Left kidney (tissue), 2 donors: ENCODE results near the gene SLC34A3. TPM values are rescaled to one million over a fixed set of nuclear protein-coding genes. Genes with fewer than 3 reads are reported as not detected.

Experiments used
- DNase-seq: peaks from one replicate; pipeline ENCODE4 v3.0.0-alpha.2; 2013
- polyA plus RNA-seq: library from polyadenylated mRNA; unstranded; fragments of 120-200 nt; gene quantifications from one replicate; pipeline ENCODE4 v1.2.1, GENCODE V29; 2013; ENCODE audit not compliant: insufficient read length

Gene SLC34A3
- polyA plus RNA-seq, 1 donor = 7.4 TPM

DNA sequence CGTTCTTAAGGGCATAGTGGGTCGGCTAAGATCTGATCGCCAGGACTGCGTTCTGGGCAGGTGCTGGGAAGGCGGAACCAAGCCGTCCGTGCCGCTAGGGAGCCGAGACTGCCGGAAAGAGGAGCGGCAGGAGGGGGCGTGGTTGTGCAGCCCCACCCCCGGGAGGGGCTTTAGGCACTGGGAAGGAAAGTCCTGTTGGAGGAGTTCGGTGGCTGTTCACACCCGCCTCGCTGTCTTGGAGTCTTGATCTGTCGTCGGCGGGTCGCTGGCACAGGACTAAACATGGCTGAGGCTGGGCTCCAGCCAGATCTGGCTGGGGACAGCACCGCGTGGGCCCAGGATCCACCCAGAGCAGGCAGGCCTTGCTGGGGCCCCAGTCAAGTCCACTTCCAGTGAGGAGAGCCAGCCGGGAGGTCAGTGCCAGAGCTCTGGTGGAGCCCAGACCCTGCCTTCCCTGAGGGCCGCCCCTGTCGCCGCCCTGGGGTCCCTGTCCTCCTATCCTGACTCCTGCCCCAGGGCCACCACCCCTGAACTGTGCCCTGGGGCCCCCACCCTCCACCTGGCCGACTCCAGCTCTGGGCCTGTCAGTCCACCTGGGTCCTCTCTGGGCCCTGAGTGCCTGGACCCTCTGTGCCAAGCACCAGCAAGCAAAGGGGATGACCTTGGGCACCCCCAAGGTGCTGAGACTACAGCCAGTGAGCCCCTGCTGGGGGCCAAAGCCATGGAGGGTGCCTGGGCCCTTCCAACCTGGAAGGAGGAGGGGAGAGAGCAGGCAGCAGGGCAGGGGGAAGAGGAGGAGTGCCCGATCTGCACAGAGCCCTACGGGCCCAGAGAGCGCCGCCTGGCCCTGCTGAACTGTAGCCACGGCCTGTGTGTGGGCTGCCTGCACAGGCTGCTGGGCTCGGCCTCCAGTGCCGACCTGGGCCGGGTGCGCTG lies 13.2 kb upstream of the SLC34A3 start:
- DNase-seq = no peak

DNA sequence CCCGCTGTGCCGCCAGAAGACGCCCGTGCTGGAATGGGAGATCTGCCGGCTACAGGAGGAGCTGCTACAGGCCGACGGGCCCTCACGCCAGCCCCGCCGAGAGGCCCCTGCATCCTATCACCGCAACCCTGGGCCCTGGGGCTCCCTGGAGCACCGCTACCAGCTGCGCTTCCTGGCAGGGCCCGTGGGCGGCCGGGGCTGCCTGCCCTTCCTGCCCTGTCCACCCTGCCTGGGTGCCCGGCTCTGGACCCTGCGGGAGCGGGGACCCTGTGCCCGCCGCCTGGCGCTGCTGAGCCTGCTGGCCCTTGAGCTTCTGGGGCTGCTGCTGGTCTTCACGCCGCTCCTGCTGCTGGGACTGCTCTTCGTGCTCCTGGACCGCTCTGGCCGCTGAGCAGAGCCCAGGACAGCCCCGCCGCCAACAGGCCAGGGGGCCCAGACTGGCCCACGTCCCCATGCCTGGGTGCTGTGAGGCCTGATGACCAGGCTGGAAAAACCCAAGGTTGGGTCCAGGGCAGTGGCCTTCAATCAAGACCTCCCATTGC lies 12.4 kb upstream of the SLC34A3 start:
- no peak for DNase-seq

DNA sequence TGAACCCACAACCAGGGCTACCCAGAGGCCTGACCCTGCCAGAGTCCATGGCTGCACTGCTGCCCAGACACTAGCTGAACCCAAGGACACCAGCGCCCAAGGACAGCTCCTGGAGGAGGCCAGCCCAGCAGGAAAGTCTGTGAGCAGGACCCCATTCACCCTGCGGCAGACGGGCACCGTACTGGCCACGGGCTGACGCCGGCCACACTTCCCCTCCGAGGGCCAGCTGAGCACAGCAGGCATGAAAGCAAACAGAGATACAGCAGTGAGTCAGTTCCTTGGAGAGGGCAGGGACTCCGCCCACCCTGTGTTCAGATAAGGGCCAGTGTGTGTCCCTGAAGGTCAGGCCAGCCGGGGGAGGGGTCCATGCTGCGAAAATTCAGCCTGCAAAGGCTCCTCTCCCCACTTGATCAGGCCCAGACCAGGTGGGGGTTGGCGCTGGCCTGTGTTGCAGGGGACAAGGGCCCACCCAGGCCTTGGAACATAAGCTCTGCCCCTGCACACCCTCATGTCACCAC lies 11.9 kb upstream of the SLC34A3 start:
- DNase-seq = no peak

DNA sequence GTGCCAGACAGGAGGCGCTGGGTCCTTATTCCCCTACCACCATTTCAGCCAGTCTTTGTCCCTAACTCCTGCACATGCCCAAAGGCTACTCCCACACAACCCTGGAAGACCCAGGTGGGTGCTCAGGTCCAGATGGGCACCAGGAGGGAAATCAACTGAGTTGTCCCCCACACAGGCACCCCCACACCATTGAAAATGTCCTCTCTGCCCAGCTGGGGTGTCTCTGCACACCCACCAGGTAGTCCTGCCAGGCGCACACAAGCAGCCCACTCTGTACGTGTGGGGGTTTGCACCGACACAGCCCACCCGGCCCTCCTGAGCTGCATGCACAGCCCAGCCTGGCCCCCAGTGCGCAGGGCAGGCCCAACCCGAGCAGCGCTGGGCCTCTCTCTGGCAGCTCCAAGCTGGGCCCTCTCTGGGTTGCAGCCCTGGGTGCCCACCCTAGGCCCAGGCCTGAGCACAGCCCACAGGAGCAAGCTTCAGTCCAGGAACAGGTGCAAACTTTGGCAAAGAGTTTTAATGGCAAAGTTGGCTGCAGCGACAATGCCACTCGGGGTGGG lies 10.9 kb upstream of the SLC34A3 start:
- DNase-seq = no peak

DNA sequence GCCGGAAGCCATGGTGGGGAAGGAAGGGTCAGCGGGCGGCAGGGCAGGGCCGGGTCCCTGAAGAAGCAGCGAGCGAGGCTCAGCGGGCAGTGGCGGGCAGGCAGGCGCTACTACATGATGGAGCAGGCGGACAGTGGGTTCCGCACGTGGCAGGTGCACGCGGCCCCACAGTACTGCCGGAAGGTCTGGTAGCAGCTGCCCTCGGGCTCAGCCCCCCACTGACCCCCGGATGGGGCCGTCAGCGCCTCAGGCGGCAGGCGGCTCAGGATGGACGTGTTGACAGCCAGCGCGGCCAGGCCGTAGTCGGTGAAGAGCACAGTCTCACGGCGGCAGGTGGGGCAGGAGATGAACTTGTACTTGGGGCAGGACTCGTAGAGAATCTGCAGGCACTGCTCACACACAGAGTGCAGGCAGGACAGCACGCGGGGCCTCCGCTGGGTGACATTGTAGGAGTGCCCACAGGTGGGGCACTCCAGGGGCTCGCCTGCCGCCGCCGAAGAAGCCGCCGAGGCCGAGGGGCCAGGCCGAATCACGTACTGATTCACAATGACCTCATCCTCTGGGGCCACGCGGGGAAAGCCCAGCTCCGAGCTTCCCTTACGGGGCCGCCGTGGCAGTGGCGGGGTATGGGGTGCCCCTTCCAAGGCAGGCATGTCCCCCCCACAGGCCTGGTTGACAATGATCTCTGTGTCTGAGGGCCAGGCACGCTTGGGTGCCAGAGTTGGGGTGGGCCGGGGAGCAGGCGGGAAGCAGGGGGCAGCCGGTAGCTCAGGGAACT lies 10.2 kb upstream of the SLC34A3 start:
- DNase-seq = no peak

DNA sequence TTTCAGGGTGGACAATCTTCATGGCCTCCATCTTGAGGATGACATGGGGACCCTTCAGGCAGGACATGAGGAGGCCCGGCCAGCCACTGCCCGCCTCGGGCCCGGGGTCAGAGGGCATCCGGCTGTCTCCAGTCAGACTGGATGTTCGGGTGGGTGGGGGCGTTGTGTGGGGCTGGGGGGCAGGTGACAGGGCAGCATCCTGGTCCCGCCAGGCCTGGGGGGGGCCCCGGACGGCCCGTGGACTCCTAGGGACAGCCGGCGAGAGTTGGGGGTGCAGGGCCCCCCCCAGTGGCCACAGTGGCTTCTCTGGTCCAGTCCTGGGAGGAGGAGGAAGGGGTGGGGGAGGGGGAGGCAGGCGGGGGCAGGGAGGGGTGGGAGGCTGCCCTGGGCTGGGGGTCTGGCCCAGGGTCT lies 9.6 kb upstream of the SLC34A3 start:
- no peak for DNase-seq

DNA sequence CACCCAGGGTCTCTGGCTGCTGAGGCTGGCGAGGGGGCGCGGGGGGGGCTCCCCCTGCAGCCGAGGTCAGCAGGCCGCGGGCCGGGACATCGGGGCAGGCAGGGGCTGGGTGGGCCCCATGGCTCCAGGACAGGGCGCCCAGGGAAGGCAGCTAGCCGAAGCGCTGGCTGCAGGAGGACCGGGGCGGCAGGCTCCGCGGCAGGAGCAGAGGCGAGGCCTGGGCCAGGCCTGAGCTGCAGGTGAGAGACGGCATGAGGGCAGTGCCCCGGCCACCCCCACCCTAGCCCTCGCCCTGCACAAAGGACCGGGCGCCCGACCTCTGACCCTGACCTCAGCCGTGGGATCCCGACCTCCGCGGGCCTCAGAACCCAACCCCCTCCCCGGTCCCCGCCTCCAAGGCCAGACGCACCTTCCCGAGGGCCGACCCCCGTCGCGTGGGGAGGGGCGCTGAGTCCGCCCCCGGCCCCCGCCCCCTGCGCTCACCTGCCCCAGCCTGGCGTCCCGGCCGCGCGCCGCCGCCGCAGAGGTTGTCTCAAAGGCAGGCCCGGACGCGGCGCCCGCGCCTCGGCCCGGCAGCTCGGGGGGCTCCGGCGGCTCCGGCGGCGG lies 9.1 kb upstream of the SLC34A3 start:
- no peak for DNase-seq

DNA sequence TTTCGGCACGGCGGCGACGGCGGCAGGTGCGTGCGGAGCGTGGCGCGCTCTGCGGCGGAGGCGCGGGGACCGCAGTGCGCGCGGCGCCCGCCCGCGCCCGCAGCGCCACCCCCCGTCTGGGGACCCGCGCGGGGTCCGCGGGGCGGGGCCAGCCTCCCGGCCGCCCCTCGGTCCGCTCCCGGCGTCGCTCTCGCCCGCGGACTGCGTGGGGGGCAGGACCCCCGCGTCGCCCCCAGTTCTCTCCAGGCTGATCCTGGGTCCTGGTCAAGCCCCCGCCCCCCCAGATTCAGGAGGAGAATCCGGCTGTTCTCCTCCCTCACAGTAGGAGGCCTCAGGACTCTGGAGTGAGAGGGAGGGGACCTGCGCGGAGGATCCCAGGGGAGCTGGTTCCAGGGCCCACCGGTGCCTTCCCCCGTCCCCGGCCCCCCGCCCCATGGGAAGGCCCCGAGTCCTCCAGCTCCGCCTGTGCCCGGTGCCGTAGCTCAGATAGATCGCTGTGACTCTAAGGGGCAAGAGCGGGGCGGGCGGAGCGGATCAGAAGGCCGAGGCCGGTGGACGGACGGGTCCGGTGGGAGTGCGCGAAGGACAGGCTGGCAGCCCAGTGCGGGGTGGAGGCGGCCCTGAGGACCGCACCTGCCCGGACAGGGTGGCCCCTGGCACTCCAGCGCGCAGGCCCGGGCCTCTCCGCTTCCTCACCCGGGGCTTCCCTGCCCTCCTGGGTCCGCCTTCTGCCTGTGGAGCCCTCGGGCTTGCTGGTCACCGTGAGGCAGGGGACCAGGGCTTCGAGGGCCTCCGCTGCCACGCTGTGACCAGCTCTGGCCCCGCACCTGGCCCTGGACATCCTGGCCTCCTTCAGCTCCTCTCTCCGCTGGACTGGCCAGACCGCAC lies 8.3 kb upstream of the SLC34A3 start, which contains the start of gene RNF208:
RNF208 (minus strand) TSS at position 51 of the 888 bp plus-strand sequence. CDS start 1,028 bp downstream, outside the sequence.
- no peak for DNase-seq

DNA sequence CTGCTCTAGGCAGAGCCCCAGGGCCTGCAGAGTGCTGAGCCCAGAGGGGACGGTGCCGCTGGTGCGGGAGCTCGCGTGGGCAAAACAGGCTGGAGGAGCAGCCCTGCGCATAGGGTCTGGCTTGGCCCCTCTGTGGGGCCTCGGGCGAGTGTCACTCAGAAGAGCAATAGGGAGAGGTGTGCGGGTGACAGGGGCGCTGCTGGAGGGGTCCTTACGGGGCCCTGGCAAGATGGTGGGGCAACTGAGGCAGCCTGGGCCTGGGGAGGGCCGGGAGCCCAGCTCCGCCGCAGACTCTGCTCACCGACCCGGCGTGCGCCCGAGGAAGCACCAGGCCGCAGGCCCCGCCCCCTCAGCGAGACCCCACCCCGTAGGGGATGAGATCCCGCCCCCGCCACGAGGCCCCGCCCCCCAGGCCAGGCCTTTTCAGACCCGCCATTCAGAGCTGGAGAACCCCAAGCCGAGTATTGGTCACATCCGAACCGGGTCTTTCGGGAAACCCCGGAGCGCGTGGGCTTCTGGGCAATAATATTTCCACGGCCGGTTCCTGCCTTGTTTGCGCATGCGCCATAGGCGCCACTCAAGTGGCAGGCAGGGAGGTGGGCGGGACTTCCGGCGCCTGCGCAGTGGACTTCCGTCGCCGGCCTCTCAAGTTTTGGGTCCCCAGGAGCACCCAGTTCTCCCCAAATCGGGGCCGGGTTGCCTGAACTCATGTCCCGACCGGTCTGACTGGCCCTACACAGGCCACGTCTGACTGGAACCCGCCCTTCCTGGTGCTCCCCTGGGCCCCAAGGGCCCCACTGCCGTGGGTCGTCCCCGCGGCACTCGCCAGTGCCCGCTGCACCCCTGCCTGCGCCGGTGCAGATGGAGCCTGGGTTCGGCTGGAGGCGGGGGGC lies 7.4 kb upstream of the SLC34A3 start:
- peak; percentile 96 for DNase-seq

DNA sequence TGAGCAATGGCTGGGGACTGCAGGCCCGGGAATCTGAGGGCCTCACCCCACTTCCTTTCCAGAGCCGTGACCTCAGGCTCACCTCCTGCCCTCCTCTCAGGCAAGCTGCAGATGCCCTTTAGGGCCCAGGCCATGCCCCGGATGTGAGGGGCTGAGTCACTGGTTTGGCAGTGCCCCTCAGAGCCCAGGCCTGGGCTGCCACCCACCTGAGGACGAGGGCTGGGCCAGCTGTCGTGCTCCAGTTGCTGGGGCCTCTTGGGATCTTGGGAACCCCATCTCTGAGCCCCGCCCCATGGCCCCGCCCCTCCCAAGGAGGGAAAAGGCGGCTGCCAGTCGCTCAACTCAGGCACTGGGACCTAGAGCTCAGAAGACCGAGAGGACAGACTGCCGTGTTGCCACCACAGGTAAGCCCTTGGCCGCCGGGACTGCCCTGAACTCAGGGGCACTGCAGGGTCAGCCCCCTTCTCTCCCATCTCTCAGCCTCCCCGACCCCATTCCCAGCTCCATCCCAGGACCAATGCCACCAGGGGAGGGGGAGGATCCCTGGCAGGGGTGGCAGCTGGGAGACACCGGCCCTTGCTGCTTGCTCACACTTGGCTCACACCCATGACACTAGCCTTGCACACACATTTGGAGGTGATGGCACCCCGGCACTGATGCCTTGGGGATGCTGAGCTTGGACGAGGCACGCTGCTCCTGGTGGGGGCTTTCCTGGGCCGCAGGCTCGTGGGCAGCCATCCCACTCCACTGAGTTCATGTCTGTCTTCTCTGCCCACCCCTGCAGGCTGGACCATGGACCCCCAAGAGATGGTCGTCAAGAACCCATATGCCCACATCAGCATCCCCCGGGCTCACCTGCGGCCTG lies 5.6 kb upstream of the SLC34A3 start, which contains the start of gene CYSRT1:
CYSRT1 (plus strand) TSS at position 345 of the 865 bp plus-strand sequence; CDS start at position 793, 448 bp downstream.
- DNase-seq = no peak

DNA sequence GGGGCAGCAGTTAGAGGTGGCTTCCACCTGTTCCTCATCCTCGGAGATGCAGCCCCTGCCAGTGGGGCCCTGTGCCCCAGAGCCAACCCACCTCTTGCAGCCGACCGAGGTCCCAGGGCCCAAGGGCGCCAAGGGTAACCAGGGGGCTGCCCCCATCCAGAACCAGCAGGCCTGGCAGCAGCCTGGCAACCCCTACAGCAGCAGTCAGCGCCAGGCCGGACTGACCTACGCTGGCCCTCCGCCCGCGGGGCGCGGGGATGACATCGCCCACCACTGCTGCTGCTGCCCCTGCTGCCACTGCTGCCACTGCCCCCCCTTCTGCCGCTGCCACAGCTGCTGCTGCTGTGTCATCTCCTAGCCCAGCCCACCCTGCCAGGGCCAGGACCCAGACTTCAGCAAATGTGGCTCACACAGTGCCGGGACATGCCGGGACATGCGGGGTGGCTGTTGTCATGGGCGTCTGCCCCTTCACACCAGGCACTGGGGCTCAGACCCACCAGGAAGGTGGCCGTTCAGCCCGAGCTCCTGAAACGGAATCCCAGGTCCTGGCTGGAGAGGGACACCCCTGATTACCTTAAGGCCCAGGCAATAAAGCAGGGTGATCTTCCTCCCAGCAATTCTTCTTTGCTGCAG lies 4.9 kb upstream of the SLC34A3 start:
- DNase-seq = no peak

DNA sequence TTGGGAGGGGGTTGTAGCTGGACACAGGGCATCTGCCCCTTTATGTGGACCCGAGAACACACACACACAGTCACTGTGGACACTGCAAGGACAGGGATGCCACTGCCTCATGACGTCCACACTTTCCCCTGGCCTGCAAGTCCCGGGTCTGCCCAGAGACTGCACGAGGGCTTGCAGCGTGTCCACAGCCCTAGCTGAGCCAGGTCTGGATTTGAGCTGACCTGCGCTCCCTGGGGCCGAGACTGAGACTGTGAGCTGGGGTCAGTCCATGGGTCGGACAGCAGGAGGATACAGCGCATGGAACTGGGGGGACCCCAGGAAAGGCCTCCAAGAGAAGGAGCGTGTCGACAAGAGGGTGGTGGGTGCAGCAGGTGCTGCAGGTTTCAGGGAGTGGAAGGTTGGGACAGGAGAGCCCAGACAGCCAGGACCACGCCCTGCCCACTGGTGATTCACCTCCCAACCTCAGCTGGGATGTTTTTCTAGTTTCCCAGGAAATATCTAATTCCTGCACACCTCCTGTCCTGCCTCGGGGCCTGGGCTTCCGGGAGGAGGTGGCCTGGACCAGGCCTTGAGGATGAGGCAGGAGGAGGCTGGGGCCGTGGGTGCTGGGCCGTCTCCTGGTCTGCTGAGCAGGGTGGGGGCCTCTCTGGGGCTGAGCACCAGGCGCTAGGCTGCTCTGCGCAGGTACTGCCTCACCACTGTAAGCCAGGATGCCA lies 4.2 kb upstream of the SLC34A3 start:
- no peak for DNase-seq

DNA sequence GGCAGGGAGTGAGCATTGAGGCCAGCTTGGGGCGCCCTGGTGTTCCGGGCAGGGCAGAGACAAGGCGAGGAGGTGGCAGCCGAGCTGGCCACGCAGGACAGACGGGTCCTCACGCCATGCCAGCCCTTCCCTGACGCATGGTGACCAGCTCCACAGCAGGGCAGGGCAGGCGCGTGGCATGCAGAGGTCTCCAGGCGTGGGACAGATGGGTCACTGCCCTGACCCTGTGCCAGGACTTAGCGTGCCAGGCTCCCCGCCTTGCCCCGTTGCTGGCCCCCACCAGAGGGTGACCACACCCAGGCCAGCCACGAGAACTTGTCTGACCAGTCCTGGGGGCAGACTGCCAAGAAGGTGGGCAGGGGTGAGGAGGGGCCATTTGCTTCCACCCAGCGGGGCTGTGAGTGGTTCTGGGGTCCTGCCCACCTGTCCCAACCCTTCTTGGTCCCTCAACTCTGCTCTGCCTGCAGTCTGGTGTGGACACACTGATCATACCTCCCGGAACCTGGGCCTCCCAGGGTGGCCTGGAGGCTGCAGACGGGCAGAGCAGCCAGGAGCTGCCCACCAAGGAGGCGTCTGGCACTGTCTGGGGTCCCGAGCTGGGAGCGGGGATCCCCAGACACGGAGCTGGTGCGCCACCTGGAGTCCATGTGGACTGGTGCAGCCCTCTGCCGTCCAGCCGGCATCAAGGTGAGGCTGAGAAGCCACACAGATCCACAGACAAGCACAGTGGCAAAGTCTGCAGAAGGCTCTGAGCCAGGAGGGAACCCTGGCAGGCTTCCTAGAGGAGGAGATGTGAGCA lies 3.4 kb upstream of the SLC34A3 start, which contains the start of gene RNF224:
RNF224 (plus strand) TSS at position 449 of the 799 bp plus-strand sequence. CDS start 834 bp downstream, outside the sequence.
- peak; percentile 68 for DNase-seq

DNA sequence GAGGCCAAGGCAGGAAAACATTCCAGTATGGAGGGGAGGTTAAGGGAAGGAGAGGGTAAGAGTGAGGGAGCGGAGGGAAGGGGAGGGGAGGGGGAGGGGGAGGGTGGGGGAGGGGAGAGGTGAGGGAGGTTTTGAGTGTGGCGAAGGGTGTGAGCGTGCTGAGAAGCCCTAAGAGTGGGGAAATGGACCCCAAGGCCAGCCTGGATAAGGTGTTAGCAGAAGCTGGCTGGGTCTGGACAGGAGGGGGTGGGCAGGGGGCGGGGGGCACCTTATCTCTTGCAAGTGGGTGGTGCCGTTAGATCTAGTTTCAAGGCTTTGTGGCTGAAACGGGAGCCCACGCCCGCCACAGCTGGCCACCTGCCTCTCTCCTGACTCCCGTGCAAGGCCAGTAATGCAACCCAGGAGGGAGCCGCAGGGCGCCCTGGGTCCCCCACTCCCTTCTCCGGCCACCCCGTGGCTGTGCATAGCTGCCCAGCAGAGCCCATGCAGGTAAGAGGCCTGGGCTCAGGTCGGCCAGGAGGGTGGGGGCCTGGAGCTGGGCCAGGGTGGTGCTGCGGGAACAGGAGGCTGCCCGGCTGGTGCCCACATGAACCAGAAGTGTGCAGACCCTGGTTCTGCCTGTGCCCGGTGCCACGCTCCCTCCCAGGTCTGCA lies 2.7 kb upstream of the SLC34A3 start:
- DNase-seq = no peak

DNA sequence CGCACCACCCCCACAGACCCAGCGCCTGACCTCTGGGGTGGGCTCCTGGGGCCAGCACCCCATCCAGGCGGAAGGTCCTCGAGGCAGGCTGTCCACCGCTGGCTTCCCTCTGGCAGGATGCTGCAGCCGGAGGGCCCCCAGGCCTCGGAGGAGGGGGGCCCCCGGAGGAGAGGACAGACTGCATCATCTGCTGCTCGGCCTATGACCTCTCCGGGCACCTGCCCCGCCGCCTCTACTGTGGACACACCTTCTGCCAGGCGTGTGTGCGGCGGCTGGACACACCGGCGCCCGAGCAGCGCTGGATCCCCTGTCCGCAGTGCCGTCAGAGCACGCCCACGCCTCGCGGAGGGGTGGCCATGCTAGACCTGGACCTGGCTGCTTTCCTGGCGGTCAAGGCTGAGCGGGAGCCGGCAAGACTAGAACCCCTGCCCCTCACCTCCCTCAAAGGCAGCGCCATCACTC lies 2.2 kb upstream of the SLC34A3 start:
- DNase-seq = no peak
